Endothelial cell (in vitro differentiated cells): Measurements from ENCODE around the gene FADS2. TPM values are rescaled to one million over a fixed set of nuclear protein-coding genes. Genes with fewer than 3 reads are reported as not detected.

Experiments
- DNase-seq: peaks from one replicate; pipeline ENCODE4 v3.0.0; 2021; ENCODE audit warnings: low spot score
- H3K27ac Mint-ChIP-seq: one replicate; pipeline ENCODE4 v1.8.0; 2021; ENCODE audit warnings: mixed read lengths, inconsistent platforms; ENCODE audit not compliant: unreplicated experiment
- H3K27me3 Mint-ChIP-seq: one replicate; pipeline ENCODE4 v1.8.0; 2021; ENCODE audit warnings: mild to moderate bottlenecking, moderate library complexity, mixed read lengths, inconsistent platforms; ENCODE audit not compliant: unreplicated experiment
- H3K36me3 Mint-ChIP-seq: one replicate; pipeline ENCODE4 v1.8.0; 2021; ENCODE audit warnings: mild to moderate bottlenecking, low read depth, mixed read lengths, inconsistent platforms; ENCODE audit not compliant: unreplicated experiment
- H3K4me1 Mint-ChIP-seq: one replicate; pipeline ENCODE4 v1.8.0; 2021; ENCODE audit warnings: mild to moderate bottlenecking, mixed read lengths, inconsistent platforms; ENCODE audit not compliant: unreplicated experiment
- H3K4me3 Mint-ChIP-seq: one replicate; pipeline ENCODE4 v1.8.0; 2021; ENCODE audit warnings: mild to moderate bottlenecking, mixed read lengths, inconsistent platforms; ENCODE audit not compliant: unreplicated experiment
- H3K9me3 Mint-ChIP-seq: one replicate; pipeline ENCODE4 v1.8.0; 2021; ENCODE audit warnings: mixed read lengths, inconsistent platforms; ENCODE audit not compliant: unreplicated experiment
- CTCF ChIP-seq: fragments of 200-600 bp; sonication (generic); IDR thresholded peaks from one replicate; pipeline ENCODE4 v1.5.0; 2021; ENCODE audit warnings: antibody characterized with exemption; ENCODE audit not compliant: unreplicated experiment
- total RNA-seq: library from RNA; stranded (reverse); fragmentation: NEBNext Ultra II Directional; extraction: Animal tissue kit (Norgen Biotek cat#: 25700); gene quantifications from one replicate; pipeline ENCODE4 v1.2.1, GENCODE V29; 2021; ENCODE audit not compliant: unreplicated experiment

The FADS2 gene
- total RNA-seq, 1 donor from 2014 or later = 682 TPM

GRCh38 chr11:61896665-61897386 lies 68.7 kb downstream of the FADS2 start:
- DNase-seq = no peak
- Mint-ChIP-seq H3K9me3 (no peaks in the 10 kb centered on the region), H3K4me3 (no peak overlapping the region), H3K27ac (no peak overlapping the region), H3K36me3 (no peaks in the 10 kb centered on the region), H3K27me3 (peaks cover 2% of the 10 kb centered on the region), H3K4me1 (no peaks in the 10 kb centered on the region)
- TF ChIP-seq CTCF = no peak

GRCh38 chr11:61897387-61898246 lies 69.5 kb downstream of the FADS2 start:
- TF ChIP-seq CTCF = peak; percentile 80
- H3K27ac Mint-ChIP-seq = no peak overlapping the region
- no peaks in the 10 kb centered on the region for H3K36me3 Mint-ChIP-seq
- peak; percentile 93 for DNase-seq
- no peak overlapping the region for H3K4me3 Mint-ChIP-seq
- H3K27me3 Mint-ChIP-seq = no peaks in the 10 kb centered on the region
- H3K4me1 Mint-ChIP-seq = no peaks in the 10 kb centered on the region
- no peaks in the 10 kb centered on the region for H3K9me3 Mint-ChIP-seq

- H3K36me3 Mint-ChIP-seq = peaks cover 3% of the 10 kb centered on the region
- peaks cover 4% of the 10 kb centered on the region for H3K4me1 Mint-ChIP-seq
- TF ChIP-seq CTCF = no peak
- H3K27me3 Mint-ChIP-seq = no peaks in the 10 kb centered on the region
- H3K9me3 Mint-ChIP-seq = no peaks in the 10 kb centered on the region
- no peak for DNase-seq
- H3K27ac Mint-ChIP-seq = no peak overlapping the region
- H3K4me3 Mint-ChIP-seq = no peak overlapping the region
Observed at GRCh38 chr11:61898247-61898582, 70.1 kb downstream of the FADS2 start.

GRCh38 chr11:61899146-61899841 lies 71.2 kb downstream of the FADS2 start:
- Mint-ChIP-seq H3K27ac (no peak overlapping the region), H3K4me1 (peaks cover 4% of the 10 kb centered on the region), H3K9me3 (no peaks in the 10 kb centered on the region), H3K36me3 (peaks cover 4% of the 10 kb centered on the region), H3K27me3 (no peaks in the 10 kb centered on the region), H3K4me3 (no peak overlapping the region)
- peak; percentile 98 for DNase-seq
- peak; percentile 100 for TF ChIP-seq CTCF
